Measurements from ENCODE around the gene TMEM43. TPM values are rescaled to one million over a fixed set of nuclear protein-coding genes. Genes with fewer than 3 reads are reported as not detected.

Gene TMEM43
- total and polyA plus RNA-seq, 2 of the 8 experiments (the other 6 are each of a cell fraction or from before 2014, with no cell fraction given), result 27.0 to 33.7 TPM

GRCh38 chr3:14119651-14120050, 5.2 kb upstream of the TMEM43 start:
- H3K79me2 ChIP-seq (ENCODE audit: control insufficient read depth in 1 of 2, insufficient read depth in 2 of 2, low read length in 2 of 2), result peaks cover 0 to 19% of the 10 kb centered on the region in 2 experiments; a peak in 2 of 4 replicates
- H2BK12ac ChIP-seq (ENCODE audit: low read depth, low read length), result no peak overlapping the region

More at GRCh38 chr3:14119651-14120050, 5.2 kb upstream of the TMEM43 start:
- Histone ChIP-seq H3K27me3 (replicated peaks in 1 of 4; ENCODE audit: control insufficient read depth in 3 of 4, extremely low read depth in 1 of 4, insufficient read depth in 3 of 4, low read length in 3 of 4) (no peaks in the 10 kb centered on the region), H3K9me3 (ENCODE audit: insufficient read depth in 2 of 2, low read depth in 1 of 2, low read length in 1 of 2) (no peaks in the 10 kb centered on the region), H3K27ac (ENCODE audit: low read depth, low read length) (no peak overlapping the region), H3K4me2 (ENCODE audit: insufficient read depth in 1 of 2, low read depth in 2 of 2, low read length in 2 of 2) (no peak overlapping the region), H3K56ac (replicated peaks; ENCODE audit: insufficient read length, low read depth, low read length) (no peak overlapping the region), H3K4me3 (ENCODE audit: extremely low read depth in 1 of 4, insufficient read depth in 2 of 4, low read depth in 3 of 4, low read length in 4 of 4) (no peak overlapping the region), H3K4ac (replicated peaks; ENCODE audit: insufficient read length, low read depth, low read length) (no peak overlapping the region), H3K23me2 (ENCODE audit: low read depth, low read length) (peaks cover 8% of the 10 kb centered on the region), H3K9ac (replicated peaks in 1 of 4; ENCODE audit: extremely low read depth in 1 of 4, low read depth in 3 of 4, low read length in 3 of 4) (no peak overlapping the region), H4K20me1 (replicated peaks in 1 of 2; ENCODE audit: control insufficient read depth in 1 of 2, insufficient read depth in 2 of 2, low read length in 2 of 2) (peaks cover 0 to 2% of the 10 kb centered on the region in 2 experiments), H3K36me3 (ENCODE audit: control insufficient read depth in 2 of 4, insufficient read depth in 4 of 4, low read length in 3 of 4) (peaks cover 3 to 21% (median 11%) of the 10 kb centered on the region in 4 experiments; a peak in 5 of 8 replicates), H2AK5ac (ENCODE audit: low read depth, low read length) (no peak overlapping the region), H2AFZ (ENCODE audit: low read length) (no peak overlapping the region), H2BK5ac (ENCODE audit: low read depth, low read length) (no peak overlapping the region), H4K8ac (ENCODE audit: extremely low read depth, insufficient read depth, low read length) (no peak overlapping the region), H3K14ac (ENCODE audit: insufficient read length) (no peak overlapping the region), H3K23ac (ENCODE audit: insufficient read length) (no peak overlapping the region), H2BK20ac (ENCODE audit: low read length) (no peak overlapping the region), H2BK120ac (replicated peaks; ENCODE audit: low read depth, low read length) (no peak overlapping the region), H4K5ac (ENCODE audit: insufficient read length, low read depth, low read length) (no peak overlapping the region), H3K79me1 (ENCODE audit: low read depth, low read length) (peaks cover 15% of the 10 kb centered on the region), H3K18ac (ENCODE audit: extremely low read depth, low read length) (no peak overlapping the region), H4K91ac (replicated peaks; ENCODE audit: insufficient read length, low read length) (no peak overlapping the region), H2BK15ac (ENCODE audit: low read length) (no peak overlapping the region), H3K4me1 (replicated peaks in 1 of 4; ENCODE audit: control insufficient read depth in 3 of 4, insufficient read depth in 4 of 4, low read length in 3 of 4) (peaks cover 0 to 8% (median 4%) of the 10 kb centered on the region in 4 experiments; a peak in 5 of 7 replicates)
- FAIRE-seq, result no peak
- 86% methylated on average over 2 of the region's 2 CpGs; no CpG with 5 or more reads in 1 of the 2 experiments for WGBS, 2 experiments (ENCODE audit: extremely low coverage in 1 of 2, insufficient coverage in 1 of 2, insufficient read length in 1 of 2, insufficient replicate concordance in 2 of 2, low coverage in 1 of 2, low lambda C conversion rate in 2 of 2, missing lambda C conversion rate in 1 of 2)
- DNase-seq (ENCODE audit: low read depth in 1 of 2, low spot score in 2 of 2), result no peak
- ChIA-PET POLR2A (ENCODE audit: partially characterized antibody) (no interaction called here), CTCF (ENCODE audit: partially characterized antibody) (interaction anchor here (0.6 to 10.2 kb wide), 6 partner anchors 29 to 231 kb away, joined by 4 to 123 read pairs (median 6); no protein-coding TSS in a partner anchor)
- no peak for TF ChIP-seq BCL11A (IDR thresholded peaks at IDR 0.05; ENCODE audit: low read depth in 2 of 2, low read length in 2 of 2)
- no peak for TF ChIP-seq FOSL1 (IDR thresholded peaks at IDR 0.05; ENCODE audit: insufficient read depth, low read depth, low read length)
- no peak for TF ChIP-seq NRF1 (IDR thresholded peaks at IDR 0.05; ENCODE audit: low read depth, low read length)
- TF ChIP-seq RFX5 (IDR thresholded peaks at IDR 0.05; ENCODE audit: borderline replicate concordance, low read depth, low read length), result no peak
- no peak for TF ChIP-seq CEBPB (IDR thresholded peaks at IDR 0.05; ENCODE audit: low read depth, low read length)
- TF ChIP-seq EP300 (IDR thresholded peaks at IDR 0.05; ENCODE audit: borderline replicate concordance in 1 of 2, low read depth in 2 of 2, low read length in 2 of 2), result no peak
